Panc1 (cell line): Measurements from ENCODE around the gene RSPO3. TPM values are rescaled to one million over a fixed set of nuclear protein-coding genes. Genes with fewer than 3 reads are reported as not detected.

Experiments used
- ATAC-seq: fragments of 200-7000 bp; cut with Tn5 transposase; 2 replicates; pipeline ENCODE4 v1.9.1; 2020; ENCODE audit warnings: mild to moderate bottlenecking, moderate library complexity
- BruUV-seq: library from RNA; stranded (reverse); fragments of 400-500 nt; replicated peaks from 2 replicates; lab custom pipeline; 2021; lab: Mats Ljungman, UMichigan
- CTCF ChIA-PET: fragments of 300-600 bp; sonication (Branson Sonifier 250); formaldehyde crosslinking; loops from one replicate; lab custom pipeline; 2022; ENCODE audit warnings: antibody characterized with exemption; lab: Charles Lee
- POLR2A ChIA-PET: fragments of 300-600 bp; sonication (Branson Sonifier 250); formaldehyde crosslinking; loops from one replicate; lab custom pipeline; 2022; ENCODE audit warnings: antibody characterized with exemption; lab: Charles Lee
- DNase-seq: peaks from one replicate; pipeline ENCODE4 v3.0.0-alpha.2; 2010; ENCODE audit warnings: low read depth, low spot score
- H3K27ac ChIP-seq: 2 replicates; pipeline ENCODE4 v1.5.1; 2011; ENCODE audit warnings: mild to moderate bottlenecking, low read length, inconsistent platforms
- H3K27me3 ChIP-seq: fragments of 200-500 bp; sonication (Bioruptor generic); 2 replicates; pipeline ENCODE4 v1.6.0; 2014; ENCODE audit warnings: low read length, inconsistent platforms; ENCODE audit not compliant: control insufficient read depth, insufficient read depth
- H3K36me3 ChIP-seq: fragments of 200-500 bp; sonication (Bioruptor generic); 2 replicates; pipeline ENCODE4 v1.5.1; 2014; ENCODE audit warnings: inconsistent platforms, mild to moderate bottlenecking, low read length, moderate library complexity; ENCODE audit not compliant: control insufficient read depth, insufficient read depth
- H3K4me1 ChIP-seq: 2 replicates; pipeline ENCODE4 v1.5.1; 2011; ENCODE audit warnings: inconsistent platforms, mild to moderate bottlenecking, low read length, moderate library complexity; ENCODE audit not compliant: control insufficient read depth, insufficient read depth
- H3K4me3 ChIP-seq, 2 experiments: 2 replicates each; pipeline ENCODE4 v1.5.1; 2011 to 2012; ENCODE audit warnings: low read depth in 2 of 2, low read length in 2 of 2, mild to moderate bottlenecking in 2 of 2, inconsistent platforms in 1 of 2, moderate library complexity in 1 of 2
- H3K9me3 ChIP-seq: fragments of 200-500 bp; sonication (Bioruptor generic); 2 replicates; pipeline ENCODE4 v1.5.1; 2014; ENCODE audit warnings: low read depth, mild to moderate bottlenecking, inconsistent platforms, low read length, moderate library complexity; ENCODE audit not compliant: control insufficient read depth, insufficient read depth
- POLR2AphosphoS5 ChIP-seq: IDR thresholded peaks from 2 replicates; pipeline ENCODE4 v1.6.1; 2012; ENCODE audit warnings: mild to moderate bottlenecking, low read depth, low read length, moderate library complexity
- SIN3A ChIP-seq: IDR thresholded peaks from 2 replicates; pipeline ENCODE4 v1.6.1; 2012; ENCODE audit warnings: low read depth, mild to moderate bottlenecking, low read length, moderate library complexity, borderline replicate concordance; ENCODE audit not compliant: insufficient read depth
- TCF7L2 ChIP-seq: IDR thresholded peaks from 2 replicates; pipeline ENCODE4 v1.6.1; 2011; ENCODE audit warnings: mild to moderate bottlenecking, low read depth, low read length, inconsistent platforms
- in situ Hi-C: cut with HindIII; loops from 2 replicates; pipeline ENCODE4 v1.10.0; 2016; ENCODE audit warnings: low sequenced_read_pairs, low pct_unique_long_range_greater_than_20kb
- intact Hi-C: fragments of 100-400 bp; cut with micrococcal nuclease; formaldehyde crosslinking; loops from one replicate; pipeline ENCODE4 v1.10.0; 2022; ENCODE audit not compliant: unreplicated experiment
- total RNA-seq: library from RNA; stranded (reverse); gene quantifications from one replicate; pipeline ENCODE4 v1.2.1, GENCODE V29; 2021; ENCODE audit not compliant: unreplicated experiment
- TF ChIP-seq, protein P1 (sequence below): fragments of 450-650 bp; IDR thresholded peaks from 2 replicates; pipeline ENCODE4 v1.5.1; 2017; ENCODE audit warnings: mild to moderate bottlenecking
- TF ChIP-seq, protein P2 (sequence below), 2 experiments: IDR thresholded peaks; 2 replicates each; pipeline ENCODE4 v1.6.1; 2011 to 2012; ENCODE audit warnings: low read depth in 2 of 2, control low read depth in 1 of 2, low read length in 1 of 2, mild to moderate bottlenecking in 1 of 2, moderate library complexity in 1 of 2; ENCODE audit not compliant: insufficient read depth in 1 of 2

RSPO3 gene
- total RNA-seq, 1 experiment from 2014 or later, result not detected

DNA sequence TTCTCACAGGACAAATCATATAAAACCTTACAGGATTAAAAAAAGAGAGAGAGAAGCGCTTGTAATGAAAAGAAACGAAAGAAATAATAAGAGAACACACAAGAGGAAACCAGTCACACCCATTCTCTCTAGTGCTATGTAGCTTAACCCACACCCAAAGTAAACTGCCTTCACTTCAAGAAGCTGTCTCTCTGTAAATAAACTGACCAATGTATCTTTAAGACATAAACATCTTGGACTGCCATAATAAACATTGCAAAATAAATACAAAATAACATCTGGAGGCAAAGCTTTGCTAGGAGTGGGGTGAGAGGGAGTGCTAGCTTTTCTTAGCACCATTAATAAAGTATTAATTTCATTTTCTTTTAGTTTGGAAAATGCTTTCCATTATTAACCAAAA is 86.6 kb downstream of the RSPO3 start:
- DNase-seq, result no peak
- ChIA-PET CTCF (no interaction called here), POLR2A (no interaction called here)
- H3K4me1 ChIP-seq, result no peaks in the 10 kb centered on the region
- no peak overlapping the region for H3K27ac ChIP-seq
- TF ChIP-seq, protein P1, sequence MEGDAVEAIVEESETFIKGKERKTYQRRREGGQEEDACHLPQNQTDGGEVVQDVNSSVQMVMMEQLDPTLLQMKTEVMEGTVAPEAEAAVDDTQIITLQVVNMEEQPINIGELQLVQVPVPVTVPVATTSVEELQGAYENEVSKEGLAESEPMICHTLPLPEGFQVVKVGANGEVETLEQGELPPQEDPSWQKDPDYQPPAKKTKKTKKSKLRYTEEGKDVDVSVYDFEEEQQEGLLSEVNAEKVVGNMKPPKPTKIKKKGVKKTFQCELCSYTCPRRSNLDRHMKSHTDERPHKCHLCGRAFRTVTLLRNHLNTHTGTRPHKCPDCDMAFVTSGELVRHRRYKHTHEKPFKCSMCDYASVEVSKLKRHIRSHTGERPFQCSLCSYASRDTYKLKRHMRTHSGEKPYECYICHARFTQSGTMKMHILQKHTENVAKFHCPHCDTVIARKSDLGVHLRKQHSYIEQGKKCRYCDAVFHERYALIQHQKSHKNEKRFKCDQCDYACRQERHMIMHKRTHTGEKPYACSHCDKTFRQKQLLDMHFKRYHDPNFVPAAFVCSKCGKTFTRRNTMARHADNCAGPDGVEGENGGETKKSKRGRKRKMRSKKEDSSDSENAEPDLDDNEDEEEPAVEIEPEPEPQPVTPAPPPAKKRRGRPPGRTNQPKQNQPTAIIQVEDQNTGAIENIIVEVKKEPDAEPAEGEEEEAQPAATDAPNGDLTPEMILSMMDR, result no peak
- TF ChIP-seq SIN3A, result no peak
- TF ChIP-seq TCF7L2, result no peak
- TF ChIP-seq, protein P2, sequence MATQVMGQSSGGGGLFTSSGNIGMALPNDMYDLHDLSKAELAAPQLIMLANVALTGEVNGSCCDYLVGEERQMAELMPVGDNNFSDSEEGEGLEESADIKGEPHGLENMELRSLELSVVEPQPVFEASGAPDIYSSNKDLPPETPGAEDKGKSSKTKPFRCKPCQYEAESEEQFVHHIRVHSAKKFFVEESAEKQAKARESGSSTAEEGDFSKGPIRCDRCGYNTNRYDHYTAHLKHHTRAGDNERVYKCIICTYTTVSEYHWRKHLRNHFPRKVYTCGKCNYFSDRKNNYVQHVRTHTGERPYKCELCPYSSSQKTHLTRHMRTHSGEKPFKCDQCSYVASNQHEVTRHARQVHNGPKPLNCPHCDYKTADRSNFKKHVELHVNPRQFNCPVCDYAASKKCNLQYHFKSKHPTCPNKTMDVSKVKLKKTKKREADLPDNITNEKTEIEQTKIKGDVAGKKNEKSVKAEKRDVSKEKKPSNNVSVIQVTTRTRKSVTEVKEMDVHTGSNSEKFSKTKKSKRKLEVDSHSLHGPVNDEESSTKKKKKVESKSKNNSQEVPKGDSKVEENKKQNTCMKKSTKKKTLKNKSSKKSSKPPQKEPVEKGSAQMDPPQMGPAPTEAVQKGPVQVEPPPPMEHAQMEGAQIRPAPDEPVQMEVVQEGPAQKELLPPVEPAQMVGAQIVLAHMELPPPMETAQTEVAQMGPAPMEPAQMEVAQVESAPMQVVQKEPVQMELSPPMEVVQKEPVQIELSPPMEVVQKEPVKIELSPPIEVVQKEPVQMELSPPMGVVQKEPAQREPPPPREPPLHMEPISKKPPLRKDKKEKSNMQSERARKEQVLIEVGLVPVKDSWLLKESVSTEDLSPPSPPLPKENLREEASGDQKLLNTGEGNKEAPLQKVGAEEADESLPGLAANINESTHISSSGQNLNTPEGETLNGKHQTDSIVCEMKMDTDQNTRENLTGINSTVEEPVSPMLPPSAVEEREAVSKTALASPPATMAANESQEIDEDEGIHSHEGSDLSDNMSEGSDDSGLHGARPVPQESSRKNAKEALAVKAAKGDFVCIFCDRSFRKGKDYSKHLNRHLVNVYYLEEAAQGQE (IDR thresholded peaks at IDR 0.05; ENCODE audit: insufficient read depth in 1 of 2, low read depth in 2 of 2, low read length in 1 of 2), result no peak
- no peak for TF ChIP-seq POLR2AphosphoS5
- no TSS peak for BruUV-seq
- no peaks in the 10 kb centered on the region for H3K9me3 ChIP-seq
- H3K27me3 ChIP-seq, result peaks cover 5% of the 10 kb centered on the region
- in situ Hi-C loops, result no loop called here
- H3K36me3 ChIP-seq, result no peaks in the 10 kb centered on the region
- intact Hi-C loops, result no loop called here
- ATAC-seq, result no peak
- no peak overlapping the region for H3K4me3 ChIP-seq

DNA sequence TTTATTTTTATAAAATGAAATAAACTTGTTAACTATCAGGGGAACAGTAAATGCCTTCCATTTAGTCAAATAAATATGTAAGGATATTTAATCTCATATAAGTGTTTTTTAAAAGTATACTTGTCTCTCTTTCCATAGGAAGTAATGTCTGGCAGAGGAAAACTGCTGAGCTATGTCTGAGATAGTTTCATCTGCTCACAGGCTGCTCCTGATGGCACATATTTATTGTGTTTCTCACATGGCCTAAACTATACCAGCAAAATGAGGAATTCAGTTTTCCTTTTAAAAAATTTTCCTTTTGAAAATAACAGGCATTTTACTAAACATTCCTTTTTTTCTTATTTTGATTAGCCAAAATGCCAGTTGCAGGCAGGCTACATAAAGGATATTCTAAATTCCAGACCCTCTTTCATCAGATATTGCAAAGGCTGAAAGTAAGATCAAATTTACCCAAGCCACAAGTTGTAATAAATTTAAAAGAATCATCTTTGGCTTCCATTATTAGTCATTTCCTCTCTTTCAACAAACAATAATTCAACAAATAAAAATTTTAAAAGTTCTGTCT is 88.1 kb downstream of the RSPO3 start:
- Histone ChIP-seq H3K4me3 (no peak overlapping the region), H3K9me3 (no peaks in the 10 kb centered on the region), H3K27ac (no peak overlapping the region), H3K4me1 (no peaks in the 10 kb centered on the region), H3K36me3 (no peaks in the 10 kb centered on the region), H3K27me3 (peaks cover 5% of the 10 kb centered on the region)
- CTCF ChIA-PET, result no interaction called here
- BruUV-seq, result no TSS peak
- DNase-seq (no peak), ATAC-seq (no peak)
- POLR2A ChIA-PET, result no interaction called here
- no peak for TF ChIP-seq TCF7L2
- TF ChIP-seq SIN3A, result no peak
- TF ChIP-seq POLR2AphosphoS5, result no peak
- TF ChIP-seq, protein P2 (IDR thresholded peaks at IDR 0.05; ENCODE audit: insufficient read depth in 1 of 2, low read depth in 2 of 2, low read length in 1 of 2), result no peak
- TF ChIP-seq, protein P1, result no peak
- intact Hi-C loops (no loop called here), in situ Hi-C loops (no loop called here)
